DMS53 treated with DMSO at 0.1 percent for 48 hours (cell line): ENCODE results near the gene XBP1.
"Not testable (repeated sequence)": the region's sequence is repeated elsewhere in the genome, so short reads cannot be mapped to it uniquely, and the experiment has no call there.

Source experiments
- DNase-seq: peaks from one replicate; lab custom pipeline; 2025; ENCODE audit not compliant: unreplicated experiment; lab: John Stamatoyannopoulos, UW

XBP1 gene

DNA sequence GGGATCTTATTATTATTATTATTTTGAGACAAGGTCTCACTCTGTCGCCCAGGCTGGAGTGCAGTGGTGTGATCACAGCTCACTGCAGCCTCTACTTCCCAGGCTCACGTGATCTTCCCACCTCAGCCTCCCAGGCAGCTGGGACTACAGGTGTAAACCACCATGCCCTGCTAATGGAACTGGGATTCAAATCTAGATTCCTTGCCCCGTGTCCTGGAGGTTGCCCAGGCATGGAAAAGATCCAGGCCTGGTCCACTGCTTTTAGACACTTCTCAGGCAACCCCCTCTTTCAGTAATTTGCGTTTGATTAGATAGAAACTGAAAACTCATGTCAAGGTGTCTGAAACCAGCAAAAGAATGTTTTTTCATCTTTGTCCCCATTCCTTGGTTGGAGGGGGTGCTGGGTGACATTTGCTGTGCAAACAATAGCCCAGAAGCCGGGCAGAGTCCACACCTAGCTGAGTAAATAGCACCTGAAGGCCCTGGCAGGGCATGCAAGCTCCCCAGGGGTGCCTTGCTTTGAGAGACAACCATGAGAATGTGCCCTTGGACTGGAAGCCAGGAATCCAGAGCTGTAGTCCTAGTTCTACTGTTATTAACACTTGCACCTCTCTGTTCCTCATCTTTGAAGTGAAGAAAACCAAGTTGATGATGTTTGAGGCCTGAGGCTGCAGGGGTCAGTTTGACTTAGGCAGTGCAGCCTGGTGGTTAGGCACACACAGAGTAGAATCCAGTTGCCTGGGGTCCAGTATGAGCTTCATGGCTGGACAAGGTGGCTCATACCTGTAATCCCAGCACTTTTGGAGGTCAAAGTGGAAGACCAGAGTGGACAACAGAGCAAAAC lies 19.1 kb upstream of the XBP1 start:
- no peak for DNase-seq

GRCh38 chr22:28817919-28818859 lies 17.8 kb upstream of the XBP1 start:
- DNase-seq, result peak; percentile 69

DNA sequence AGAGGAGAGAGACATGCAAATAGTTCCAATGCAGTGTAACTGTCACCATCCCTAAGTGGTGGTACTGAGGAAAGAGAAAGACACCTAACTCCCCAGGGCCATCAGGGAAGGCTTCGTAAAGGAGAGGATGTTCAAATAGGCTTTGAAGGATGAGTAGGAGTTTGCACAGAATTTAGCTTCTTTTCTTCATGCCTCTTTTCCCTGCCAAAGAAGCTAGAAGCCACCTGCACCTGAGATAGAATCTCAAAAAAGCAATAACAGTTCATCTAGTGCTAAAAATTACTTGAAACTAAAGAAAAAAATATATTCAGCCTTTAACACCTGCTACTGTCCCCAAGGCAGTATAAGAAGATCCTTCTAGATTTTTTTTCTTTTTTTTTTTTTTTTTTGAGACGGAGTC lies 16.7 kb upstream of the XBP1 start:
- no peak for DNase-seq

DNA sequence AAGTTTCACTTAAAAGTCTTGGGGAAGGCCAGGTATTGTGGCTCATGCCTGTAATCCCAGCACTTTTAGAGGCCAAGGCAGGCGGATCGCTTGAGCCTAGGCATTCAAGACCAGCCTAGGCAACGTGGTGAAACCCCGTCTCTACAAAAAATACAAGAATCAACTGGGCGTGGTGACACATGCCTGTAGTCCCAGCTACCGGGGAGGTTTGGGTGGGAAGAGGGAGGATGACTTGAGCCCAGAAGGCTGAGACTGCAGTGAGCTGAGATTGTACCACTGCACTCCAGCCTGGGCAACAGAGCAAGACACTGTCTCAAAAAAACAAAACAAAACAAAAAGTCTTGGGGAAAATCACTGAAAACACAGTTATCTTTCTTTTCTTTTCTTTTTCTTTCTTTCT lies 15.4 kb upstream of the XBP1 start:
- DNase-seq, result no peak

DNA sequence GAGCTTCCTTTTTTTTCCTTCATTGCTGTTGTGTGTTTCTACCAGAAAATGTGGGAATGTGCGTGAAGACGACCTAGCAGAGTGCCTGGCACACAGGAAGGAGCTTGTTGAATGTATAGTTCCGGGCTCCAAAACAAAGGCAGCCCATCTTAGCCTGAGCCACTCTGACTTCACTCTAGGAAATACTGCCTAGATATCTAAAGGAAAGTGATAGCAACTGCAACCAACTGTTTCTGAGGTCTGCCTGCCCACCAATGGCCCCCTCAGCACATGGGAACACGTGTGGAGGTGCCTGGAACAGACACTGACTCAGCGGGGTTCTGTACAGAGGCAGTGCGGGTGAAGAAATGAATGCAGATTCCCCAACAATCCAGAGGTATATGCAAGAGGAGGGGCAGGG lies 14.7 kb upstream of the XBP1 start:
- DNase-seq, result no peak

DNA sequence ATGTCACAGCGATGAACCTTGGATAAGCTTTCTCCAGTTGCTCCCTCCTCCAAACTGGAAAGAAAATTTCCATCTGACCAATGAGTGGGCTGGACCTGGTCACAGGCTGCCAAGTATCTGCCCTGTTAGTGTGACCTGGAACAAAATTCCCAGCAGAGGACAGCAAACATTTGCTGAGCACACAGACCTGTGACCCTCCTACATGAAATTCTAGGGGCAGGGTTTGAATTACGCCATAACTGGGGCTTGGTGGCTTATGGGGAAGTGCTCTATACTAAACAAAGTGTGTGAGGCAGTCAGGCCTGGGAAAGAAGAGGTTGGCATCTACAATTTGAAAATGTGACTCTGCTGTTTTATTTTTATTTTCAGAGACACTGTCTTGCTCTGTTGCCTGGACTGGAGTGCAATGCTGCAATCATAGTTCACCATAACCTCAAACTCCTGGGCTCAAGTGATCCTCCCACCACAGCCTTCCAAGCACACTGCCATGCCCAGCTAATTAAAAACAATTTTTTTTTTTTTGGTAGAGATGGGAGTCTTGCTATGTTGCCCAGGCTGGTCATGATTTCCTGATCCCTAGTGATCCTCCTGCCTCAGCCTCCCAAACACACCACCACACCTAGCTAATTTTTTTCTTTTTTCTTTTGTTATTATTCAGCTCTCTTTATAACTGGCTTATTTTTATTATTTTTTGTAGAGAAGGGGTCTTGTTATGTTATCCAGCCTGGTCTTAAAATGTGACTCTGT lies 13.6 kb upstream of the XBP1 start:
- peak; percentile 27 for DNase-seq

GRCh38 chr22:28812516-28812915 lies 12.1 kb upstream of the XBP1 start:
- no peak for DNase-seq

DNA sequence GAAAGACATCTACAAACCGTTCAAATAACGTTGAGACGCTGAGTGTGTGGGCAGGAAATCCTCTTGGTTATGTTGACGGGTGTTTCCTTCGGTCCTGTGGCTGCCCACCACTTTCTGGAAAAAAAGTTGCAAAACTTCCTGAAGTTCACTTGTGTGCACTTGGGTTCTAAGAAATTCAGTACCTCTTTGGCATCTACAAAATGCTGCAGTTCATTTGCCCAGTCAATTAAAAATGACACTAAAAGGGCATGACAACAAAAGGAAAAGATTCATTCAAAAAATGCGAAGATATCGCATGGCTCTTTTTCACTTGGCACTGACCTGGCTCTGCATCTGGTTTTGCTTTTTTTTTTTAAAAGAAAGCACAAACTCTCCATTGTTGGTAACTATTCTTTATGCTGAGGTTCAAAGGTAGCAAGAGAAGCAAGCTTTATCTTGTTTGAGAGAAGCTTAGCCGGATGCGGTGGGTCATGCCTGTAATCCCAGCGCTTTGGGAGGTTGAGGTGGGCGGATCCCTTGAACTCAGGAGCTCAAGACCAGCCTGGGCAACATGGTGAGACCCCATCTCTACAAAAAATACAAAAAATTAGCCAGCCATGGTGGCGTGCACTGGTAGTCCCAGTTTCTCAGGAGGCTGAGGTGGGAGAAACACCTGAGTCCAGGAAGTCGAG lies 10.6 kb upstream of the XBP1 start:
- DNase-seq, result no peak

GRCh38 chr22:28808716-28809355 lies 8.5 kb upstream of the XBP1 start:
- DNase-seq, result no peak

DNA sequence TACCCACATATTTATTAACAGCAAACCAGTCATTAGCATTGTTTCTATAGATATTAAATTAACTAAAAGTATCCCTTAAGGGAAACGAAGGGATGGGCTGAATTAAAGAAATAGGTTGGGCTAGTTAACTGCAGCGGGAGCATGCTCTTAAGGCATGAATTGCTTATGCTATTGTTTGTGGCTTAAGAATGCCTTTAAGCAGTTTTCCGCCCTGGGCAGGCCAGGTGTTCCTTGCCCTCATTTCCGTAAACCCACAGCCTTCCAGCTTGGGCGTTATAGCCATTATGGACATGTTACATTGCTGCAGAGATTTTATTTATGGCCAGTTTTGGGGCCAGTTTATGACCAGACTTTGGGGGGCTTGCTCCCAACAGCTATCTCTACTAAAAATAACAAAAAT lies 5.1 kb upstream of the XBP1 start:
- not testable (repeated sequence) for DNase-seq

- DNase-seq, result peak; percentile 60
Observed at GRCh38 chr22:28802595-28803123, 2.3 kb upstream of the XBP1 start.

GRCh38 chr22:28801845-28802594 lies 1.7 kb upstream of the XBP1 start:
- peak; percentile 60 for DNase-seq

GRCh38 chr22:28799606-28800307 lies 612 bp downstream of the XBP1 start:
- DNase-seq, result no peak

- DNase-seq, result no peak
Observed at GRCh38 chr22:28798810-28799605, 1.4 kb downstream of the XBP1 start.

DNA sequence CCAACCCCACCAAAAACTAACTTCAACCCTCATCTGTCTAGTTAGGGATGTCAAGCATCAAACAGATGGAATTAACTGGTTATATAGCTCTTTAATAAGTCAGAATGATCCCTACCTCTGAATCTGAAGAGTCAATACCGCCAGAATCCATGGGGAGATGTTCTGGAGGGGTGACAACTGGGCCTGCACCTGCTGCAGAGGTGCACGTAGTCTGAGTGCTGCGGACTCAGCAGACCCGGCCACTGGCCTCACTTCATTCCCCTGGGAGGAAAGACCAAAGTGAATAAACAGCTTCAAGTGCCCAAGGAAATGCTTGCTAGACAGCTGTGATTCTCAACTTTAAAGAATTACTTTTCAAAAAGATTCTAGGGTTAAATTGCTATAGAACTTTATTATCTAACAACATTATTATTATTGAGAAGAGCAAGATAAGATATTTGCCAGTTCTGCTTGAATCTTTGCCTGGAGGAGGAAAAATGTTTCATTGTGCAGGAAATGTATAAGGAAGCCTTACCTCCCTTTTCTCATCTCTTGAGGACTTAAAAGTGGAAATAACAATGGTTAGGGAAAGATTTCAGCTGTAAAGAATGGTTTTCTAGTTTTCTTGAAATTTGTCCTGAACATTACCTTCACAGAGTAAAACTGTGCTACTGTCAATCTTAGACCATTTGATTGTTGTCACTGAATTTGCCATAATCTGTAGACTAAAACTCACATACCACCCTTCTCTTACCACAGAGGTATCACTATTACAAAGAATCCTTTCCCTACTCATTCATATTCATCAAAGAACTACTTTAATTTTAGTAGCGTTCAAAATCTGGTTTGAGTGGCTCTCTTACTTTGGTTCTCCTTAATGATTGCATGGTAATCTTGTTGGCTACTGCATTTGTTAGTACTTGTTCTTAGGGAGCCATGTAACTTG lies 4.2 kb downstream of the XBP1 start:
- no peak for DNase-seq

- no peak for DNase-seq
Observed at GRCh38 chr22:28795071-28795693, 5.2 kb downstream of the XBP1 start.
